ENCODE measurements around the gene CLPTM1. TPM values are rescaled to one million over a fixed set of nuclear protein-coding genes. Genes with fewer than 3 reads are reported as not detected.

Gene CLPTM1
- total and polyA plus RNA-seq, 2 experiments from 2014 or later: 41.6 to 71.5 TPM

- no peak for TF ChIP-seq EZH2 (IDR thresholded peaks at IDR 0.05; ENCODE audit: low read depth, unreplicated experiment)
- no peak for TF ChIP-seq ZNF331 (CRISPR knock-in tag; IDR thresholded peaks at IDR 0.05; ENCODE audit: low read depth)
- TF ChIP-seq POLR2AphosphoS5 (IDR thresholded peaks at IDR 0.05; ENCODE audit: low read depth): no peak
These were observed 917 bp upstream of the CLPTM1 start (continued) for GRCh38 chr19:44954278-44954648.

- Histone ChIP-seq H3K4me2 (peak overlapping the region; percentile 93), H4K20me1 (replicated peaks; ENCODE audit: insufficient read depth) (peaks cover 15% of the 10 kb centered on the region), H3K27ac (ENCODE audit: low read depth) (peak overlapping the region; percentile 55; the same call in 1 of the 2 replicates), H3K36me3 (ENCODE audit: insufficient read depth) (no peaks in the 10 kb centered on the region), H3K4me1 (ENCODE audit: insufficient read depth) (peaks cover 5% of the 10 kb centered on the region), H2AFZ (peak overlapping the region; percentile 83; the same call in 1 of the 2 replicates), H3K79me2 (replicated peaks; ENCODE audit: insufficient read depth) (peaks cover 53% of the 10 kb centered on the region), H3K4me3 (peak overlapping the region; percentile 59), H3F3A (replicated peaks; ENCODE audit: low read depth) (peaks cover 20% of the 10 kb centered on the region; the same call in 1 of the 2 replicates), H3K27me3 (ENCODE audit: insufficient read depth) (no peaks in the 10 kb centered on the region), H3K9me2 (ENCODE audit: insufficient read depth) (no peaks in the 10 kb centered on the region)
- ATAC-seq: peak; percentile 35
- Mint-ChIP-seq H3K4me1 (peaks cover 24% of the 10 kb centered on the region), H3K36me3 (ENCODE audit: low read depth) (no peaks in the 10 kb centered on the region; the same call in 2 of the 3 replicates), H3K27me3 (ENCODE audit: insufficient read depth, low read depth, poor library complexity) (peaks cover 17% of the 10 kb centered on the region), H3K9me3 (no peaks in the 10 kb centered on the region; the same call in 2 of the 3 replicates), H3K4me3 (peak overlapping the region; percentile 97), H3K27ac (peak overlapping the region; percentile 60)
- no peak for DNase-seq (ENCODE audit: low spot score)
- TF ChIP-seq STAT1 (IDR thresholded peaks at IDR 0.05; ENCODE audit: unreplicated experiment) (no peak), REST (IDR thresholded peaks at IDR 0.05; ENCODE audit: unreplicated experiment) (no peak), POLR2AphosphoS5 (IDR thresholded peaks at IDR 0.05; ENCODE audit: low read depth) (no peak), EZH2 (IDR thresholded peaks at IDR 0.05; ENCODE audit: low read depth, unreplicated experiment) (no peak), NANOG (IDR thresholded peaks at IDR 0.05; ENCODE audit: borderline replicate concordance) (no peak), ZNF462 (CRISPR knock-in tag; IDR thresholded peaks at IDR 0.05) (no peak), CTCF (conservative IDR thresholded peaks at IDR 0.05; ENCODE audit: low read depth in 2 of 2) (no peak), EZH2phosphoT487 (IDR thresholded peaks at IDR 0.05; ENCODE audit: unreplicated experiment) (no peak), CREB1 (CRISPR knock-in tag; IDR thresholded peaks at IDR 0.05; ENCODE audit: low read depth) (no peak), ZNF331 (CRISPR knock-in tag; IDR thresholded peaks at IDR 0.05; ENCODE audit: low read depth) (no peak)
These were observed 592 bp downstream of the CLPTM1 start for GRCh38 chr19:44955505-44956439.

Data from GM23338 (cell line).